H1 (cell line): Measurements from ENCODE around the gene DRGX. TPM values are rescaled to one million over a fixed set of nuclear protein-coding genes. Genes with fewer than 3 reads are reported as not detected.

Experiments used
- CTCF ChIP-seq, 3 experiments: IDR thresholded peaks; 1 replicate in 2 of 3; 2 replicates in 1 of 3; pipeline versions ENCODE4 v1.5.1 to v1.6.1; 2011; ENCODE audit warnings: low read length in 3 of 3, mild to moderate bottlenecking in 3 of 3, inconsistent platforms in 2 of 3, low read depth in 1 of 3, moderate library complexity in 1 of 3; ENCODE audit not compliant: insufficient read depth in 1 of 3; ENCODE audit errors: control extremely low read depth in 1 of 3
- GTF2F1 ChIP-seq: IDR thresholded peaks from 2 replicates; pipeline ENCODE4 v1.6.1; 2012; ENCODE audit warnings: low read depth, low read length, improper control_type of control experiment, borderline replicate concordance
- MAFK ChIP-seq: IDR thresholded peaks from 2 replicates; pipeline ENCODE4 v1.6.1; 2012; ENCODE audit warnings: low read depth, mild to moderate bottlenecking, improper control_type of control experiment, low read length
- PHF8 ChIP-seq: fragments of 200-600 bp; sonication (generic); conservative IDR thresholded peaks from 2 replicates; pipeline ENCODE4 v1.7.1; 2012; ENCODE audit warnings: low read depth, mild to moderate bottlenecking, inconsistent platforms, low read length, moderate library complexity
- SIRT6 ChIP-seq: IDR thresholded peaks from one replicate; pipeline ENCODE4 v1.7.1; 2012; ENCODE audit warnings: low read length, inconsistent platforms
- ZNF274 ChIP-seq: IDR thresholded peaks from 2 replicates; pipeline ENCODE4 v1.7.0; 2012; ENCODE audit warnings: low read length, borderline replicate concordance; ENCODE audit errors: extremely low read depth
- polyA plus RNA-seq, 7 experiments: library from polyadenylated mRNA; depleted of rRNA in 3 of 7; stranded (reverse) in 5 of 7; unstranded in 2 of 7; fragments of >200 nt in 5 of 7; fragments of 200-250 nt in 2 of 7; gene quantifications; 1 replicate in 5 of 7; 2 replicates in 1 of 7; 4 replicates in 1 of 7; pipeline versions ENCODE4 v1.2.1 to v1.2.3, GENCODE V29; 2011 to 2013; ENCODE audit warnings: missing spikeins in 2 of 7, mixed read lengths in 2 of 7
- total RNA-seq: library from RNA; stranded (reverse); fragmentation: NEBNext Ultra II Directional; extraction: Animal tissue kit (Norgen Biotek cat#: 25700); gene quantifications from 2 replicates; pipeline ENCODE4 v1.2.1, GENCODE V29; 2021

Gene DRGX
- total and polyA plus RNA-seq, 2 of the 8 experiments (the other 6 are each of a cell fraction or from before 2014, with no cell fraction given), result not detected

- TF ChIP-seq PHF8 (no peak), ZNF274 (no peak), MAFK (no peak), CTCF (IDR thresholded peaks at IDR 0.05; ENCODE audit: control extremely low read depth in 1 of 3, insufficient read depth in 1 of 3, low read depth in 1 of 3, low read length in 3 of 3) (no peak), GTF2F1 (no peak), SIRT6 (no peak)
These were observed 29.4 kb downstream of the DRGX start (continued) for GRCh38 chr10:49366460-49366859.
